ENCODE results near the gene RUSC2. TPM values are rescaled to one million over a fixed set of nuclear protein-coding genes. Genes with fewer than 3 reads are reported as not detected.

RUSC2 gene
- total RNA-seq, 1 experiment from 2014 or later, result 19.4 TPM

DNA sequence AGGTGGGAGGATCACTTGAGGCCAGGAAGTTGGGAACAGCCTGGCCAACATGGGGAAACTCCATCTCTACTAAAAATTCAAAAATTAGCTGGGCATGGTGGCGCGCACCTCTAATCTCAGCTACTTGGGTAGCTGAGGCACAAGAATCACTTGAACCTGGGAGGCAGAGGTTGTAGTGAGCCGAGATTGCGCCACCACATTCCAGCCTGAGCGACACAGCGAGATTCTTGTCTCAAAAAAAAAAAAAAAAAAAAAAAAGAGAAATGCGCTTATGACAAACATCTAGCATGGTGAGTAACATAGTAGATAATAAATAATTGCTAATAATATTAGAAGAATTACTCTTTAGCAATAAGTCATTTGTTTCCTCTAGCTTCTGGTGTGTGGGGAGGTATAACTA, 25.9 kb downstream of the RUSC2 start:
- no peak for DNase-seq (ENCODE audit: low spot score)
- Histone ChIP-seq H3K27me3 (replicated peaks; ENCODE audit: insufficient read depth, low read depth, low read length, poor library complexity) (no peaks in the 10 kb centered on the region), H3K4me3 (ENCODE audit: low read depth, low read length, poor library complexity, severe bottlenecking) (no peak overlapping the region), H3K4me1 (ENCODE audit: insufficient read depth, low read length, poor library complexity, severe bottlenecking) (peaks cover 20% of the 10 kb centered on the region), H3K27ac (ENCODE audit: low read depth, low read length, poor library complexity, severe bottlenecking) (no peak overlapping the region), H3K9me3 (ENCODE audit: low read depth, low read length, poor library complexity, severe bottlenecking) (no peaks in the 10 kb centered on the region), H3K36me3 (ENCODE audit: insufficient read depth, low read length, poor library complexity, severe bottlenecking) (no peaks in the 10 kb centered on the region)
- CTCF ChIA-PET, result no interaction called here
- intact Hi-C loops (cut with micrococcal nuclease; ENCODE audit: unreplicated experiment), result no loop called here
- BruUV-seq (replicated peaks), result no TSS peak
- POLR2A ChIA-PET (ENCODE audit: low non-redundant PET), result interaction anchor here (0.6 kb wide), 1 partner anchor 382 kb away, joined by 3 read pairs; no protein-coding TSS in a partner anchor
- no peak for TF ChIP-seq EZH2 (IDR thresholded peaks at IDR 0.05; ENCODE audit: borderline replicate concordance, low read depth, low read length, poor library complexity, severe bottlenecking)
- TF ChIP-seq, protein P1, sequence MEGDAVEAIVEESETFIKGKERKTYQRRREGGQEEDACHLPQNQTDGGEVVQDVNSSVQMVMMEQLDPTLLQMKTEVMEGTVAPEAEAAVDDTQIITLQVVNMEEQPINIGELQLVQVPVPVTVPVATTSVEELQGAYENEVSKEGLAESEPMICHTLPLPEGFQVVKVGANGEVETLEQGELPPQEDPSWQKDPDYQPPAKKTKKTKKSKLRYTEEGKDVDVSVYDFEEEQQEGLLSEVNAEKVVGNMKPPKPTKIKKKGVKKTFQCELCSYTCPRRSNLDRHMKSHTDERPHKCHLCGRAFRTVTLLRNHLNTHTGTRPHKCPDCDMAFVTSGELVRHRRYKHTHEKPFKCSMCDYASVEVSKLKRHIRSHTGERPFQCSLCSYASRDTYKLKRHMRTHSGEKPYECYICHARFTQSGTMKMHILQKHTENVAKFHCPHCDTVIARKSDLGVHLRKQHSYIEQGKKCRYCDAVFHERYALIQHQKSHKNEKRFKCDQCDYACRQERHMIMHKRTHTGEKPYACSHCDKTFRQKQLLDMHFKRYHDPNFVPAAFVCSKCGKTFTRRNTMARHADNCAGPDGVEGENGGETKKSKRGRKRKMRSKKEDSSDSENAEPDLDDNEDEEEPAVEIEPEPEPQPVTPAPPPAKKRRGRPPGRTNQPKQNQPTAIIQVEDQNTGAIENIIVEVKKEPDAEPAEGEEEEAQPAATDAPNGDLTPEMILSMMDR (conservative IDR thresholded peaks at IDR 0.05; ENCODE audit: low read depth, low read length), result no peak

DNA sequence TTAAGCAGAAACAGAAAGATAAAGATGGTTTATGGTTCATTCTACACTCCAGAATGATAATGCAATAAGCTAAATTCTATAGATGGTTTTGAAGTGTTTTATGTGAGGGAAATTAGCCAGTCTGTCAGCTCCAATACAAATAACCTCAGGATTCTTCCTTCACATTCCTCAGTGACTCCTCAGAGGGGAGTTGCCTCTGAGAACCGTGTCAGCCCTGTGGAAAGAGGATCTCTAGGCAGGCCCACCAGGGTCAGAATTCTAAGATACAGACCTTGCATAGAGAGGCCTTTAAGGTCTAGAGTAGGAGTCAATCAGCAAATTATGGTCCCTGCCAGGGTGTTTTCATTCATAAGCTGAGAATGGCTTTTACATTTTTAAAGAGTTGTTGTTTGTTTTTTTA, 26.6 kb downstream of the RUSC2 start:
- Histone ChIP-seq H3K27ac (ENCODE audit: low read depth, low read length, poor library complexity, severe bottlenecking) (no peak overlapping the region), H3K36me3 (ENCODE audit: insufficient read depth, low read length, poor library complexity, severe bottlenecking) (no peaks in the 10 kb centered on the region), H3K4me3 (ENCODE audit: low read depth, low read length, poor library complexity, severe bottlenecking) (no peak overlapping the region), H3K9me3 (ENCODE audit: low read depth, low read length, poor library complexity, severe bottlenecking) (no peaks in the 10 kb centered on the region), H3K4me1 (ENCODE audit: insufficient read depth, low read length, poor library complexity, severe bottlenecking) (peaks cover 14% of the 10 kb centered on the region), H3K27me3 (replicated peaks; ENCODE audit: insufficient read depth, low read depth, low read length, poor library complexity) (no peaks in the 10 kb centered on the region)
- DNase-seq (ENCODE audit: low spot score), result no peak
- no TSS peak for BruUV-seq (replicated peaks)
- intact Hi-C loops (cut with micrococcal nuclease; ENCODE audit: unreplicated experiment), result no loop called here
- TF ChIP-seq, protein P1 (conservative IDR thresholded peaks at IDR 0.05; ENCODE audit: low read depth, low read length), result no peak
- no peak for TF ChIP-seq EZH2 (IDR thresholded peaks at IDR 0.05; ENCODE audit: borderline replicate concordance, low read depth, low read length, poor library complexity, severe bottlenecking)
- POLR2A ChIA-PET (ENCODE audit: low non-redundant PET), result interaction anchor here (0.6 kb wide), 1 partner anchor 382 kb away, joined by 3 read pairs; no protein-coding TSS in a partner anchor
- CTCF ChIA-PET, result no interaction called here

DNA sequence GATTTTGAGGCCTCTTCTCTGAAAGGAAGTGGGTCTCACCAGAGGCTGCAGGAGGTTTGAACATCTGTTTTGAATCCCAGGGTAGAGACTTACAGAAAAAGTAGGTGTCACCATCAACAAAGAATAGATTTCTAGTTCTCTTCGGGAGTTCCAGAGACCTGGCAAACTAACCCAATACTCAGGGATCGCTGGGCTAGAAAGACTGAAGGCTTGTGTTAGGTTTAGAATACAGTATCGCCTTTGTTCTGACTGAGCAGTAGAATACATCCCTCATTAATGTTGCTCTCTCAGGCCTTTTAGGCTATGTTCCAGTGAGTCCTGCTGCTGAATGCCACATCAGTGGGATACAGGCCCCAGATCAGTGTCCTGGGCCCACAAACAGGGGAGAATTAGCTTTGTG, 27.2 kb downstream of the RUSC2 start:
- Histone ChIP-seq H3K4me1 (ENCODE audit: insufficient read depth, low read length, poor library complexity, severe bottlenecking) (peaks cover 14% of the 10 kb centered on the region), H3K27me3 (replicated peaks; ENCODE audit: insufficient read depth, low read depth, low read length, poor library complexity) (no peaks in the 10 kb centered on the region), H3K27ac (ENCODE audit: low read depth, low read length, poor library complexity, severe bottlenecking) (no peak overlapping the region), H3K9me3 (ENCODE audit: low read depth, low read length, poor library complexity, severe bottlenecking) (no peaks in the 10 kb centered on the region), H3K4me3 (ENCODE audit: low read depth, low read length, poor library complexity, severe bottlenecking) (no peak overlapping the region), H3K36me3 (ENCODE audit: insufficient read depth, low read length, poor library complexity, severe bottlenecking) (no peaks in the 10 kb centered on the region)
- intact Hi-C loops (cut with micrococcal nuclease; ENCODE audit: unreplicated experiment), result no loop called here
- ChIA-PET POLR2A (ENCODE audit: low non-redundant PET) (no interaction called here), CTCF (no interaction called here)
- DNase-seq (ENCODE audit: low spot score), result no peak
- no TSS peak for BruUV-seq (replicated peaks)
- TF ChIP-seq, protein P1 (conservative IDR thresholded peaks at IDR 0.05; ENCODE audit: low read depth, low read length), result no peak
- no peak for TF ChIP-seq EZH2 (IDR thresholded peaks at IDR 0.05; ENCODE audit: borderline replicate concordance, low read depth, low read length, poor library complexity, severe bottlenecking)
